GM18868 (cell line): Measurements from ENCODE around the gene TLE3.

ENCODE experiments used
- ATAC-seq: cut with Tn5 transposase; IDR thresholded peaks from one replicate; pipeline ENCODE4 v1.9.1; 2021; ENCODE audit warnings: mild to moderate bottlenecking, moderate library complexity; ENCODE audit not compliant: unreplicated experiment

The TLE3 gene

DNA sequence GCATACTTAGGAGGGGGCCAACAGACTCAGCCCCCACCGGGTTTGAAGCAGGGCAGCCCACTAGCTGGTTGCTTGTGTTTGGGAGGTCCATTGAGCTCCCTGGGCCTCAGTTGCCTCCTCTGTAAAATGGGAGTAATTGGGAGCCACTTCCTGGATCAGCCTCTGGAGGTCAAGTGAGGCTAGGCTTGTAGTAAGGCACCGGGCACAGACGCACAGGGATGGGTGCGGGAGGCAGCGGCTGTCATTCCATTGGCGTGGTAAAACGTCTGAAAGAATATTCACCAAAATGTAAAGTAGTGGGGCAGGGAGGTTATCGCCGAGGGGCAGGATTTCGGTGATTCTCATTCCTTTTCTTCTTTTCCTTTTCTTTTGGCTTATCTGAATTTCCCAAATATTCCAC is 64.6 kb downstream of the TLE3 start:
- no peak for ATAC-seq

DNA sequence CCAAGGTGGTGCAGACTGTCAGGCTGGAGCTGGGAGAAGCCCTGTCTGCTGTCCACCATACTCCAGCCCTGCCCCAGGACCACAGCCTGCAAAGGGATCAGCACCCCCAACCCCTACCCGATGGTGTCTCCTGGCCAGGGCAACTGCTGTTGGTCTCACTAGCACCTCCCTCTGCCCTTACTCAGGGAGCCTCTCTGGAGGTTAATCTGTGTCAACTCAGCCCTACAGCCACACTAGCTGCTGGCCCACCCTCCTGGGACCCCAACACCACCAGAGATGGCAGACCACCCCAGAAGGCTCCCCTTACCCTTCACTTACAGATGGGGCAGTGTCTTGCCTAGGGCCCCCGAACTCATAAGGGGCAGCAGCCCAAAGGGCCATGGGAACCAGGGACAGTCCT is 65.2 kb downstream of the TLE3 start:
- no peak for ATAC-seq

DNA sequence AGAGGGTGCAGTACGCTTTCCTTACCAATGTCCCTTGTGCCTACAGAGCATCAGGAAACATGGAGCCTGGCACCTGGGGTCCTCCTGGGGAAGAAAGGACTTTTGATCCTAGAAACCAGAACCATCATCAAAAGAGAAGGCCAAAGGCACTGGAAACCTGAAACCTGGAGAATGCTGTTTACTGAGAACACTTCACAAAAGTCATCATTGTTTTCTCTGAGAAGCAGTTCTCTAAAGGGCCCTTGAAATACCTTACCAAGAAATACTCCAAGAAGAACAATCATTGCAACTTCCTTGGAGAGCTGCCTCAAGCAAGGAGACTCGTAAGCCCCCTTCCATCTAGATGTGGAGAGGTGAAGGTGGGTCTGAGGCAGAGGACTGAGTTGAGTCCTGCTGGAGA is 66.0 kb downstream of the TLE3 start:
- ATAC-seq, result no peak

DNA sequence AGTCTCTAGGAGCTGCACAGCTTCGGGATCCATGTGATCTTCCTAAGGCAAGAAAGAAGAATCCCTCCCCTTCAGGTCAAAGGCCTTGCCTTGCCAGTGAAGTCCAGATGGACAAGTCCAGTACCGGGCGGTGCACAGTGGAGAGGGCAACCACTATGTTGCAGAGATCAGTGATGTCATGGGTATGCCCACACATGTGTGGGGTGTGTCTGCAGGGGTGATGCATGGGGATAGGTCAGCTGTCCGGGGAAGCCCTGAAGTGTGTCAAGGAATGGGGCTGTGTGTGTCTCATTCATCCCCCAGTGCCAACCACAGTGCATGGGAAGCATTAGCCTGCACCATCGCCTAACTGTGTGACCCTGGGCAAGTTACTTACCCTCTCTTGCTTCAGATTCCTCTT is 66.5 kb downstream of the TLE3 start:
- no peak for ATAC-seq

DNA sequence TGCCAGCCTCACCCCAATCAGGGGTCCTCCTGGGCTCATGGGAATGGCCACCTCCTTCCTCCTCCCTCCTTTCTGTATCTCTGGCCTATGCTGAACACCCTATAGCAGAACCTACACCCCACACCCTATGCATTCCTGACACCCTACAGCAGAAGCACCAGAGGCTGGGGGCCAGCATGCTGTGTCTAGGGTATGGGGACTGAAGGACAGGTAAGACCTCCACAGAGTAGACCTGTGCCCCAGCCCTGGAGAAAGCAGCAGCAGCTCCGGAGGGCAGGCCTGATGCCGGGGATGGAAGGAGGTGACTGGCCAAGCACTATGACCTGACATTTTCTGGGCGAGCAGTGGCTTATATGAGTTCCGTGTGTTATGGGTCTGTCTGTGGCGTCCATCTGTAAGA is 66.9 kb downstream of the TLE3 start:
- ATAC-seq, result no peak

DNA sequence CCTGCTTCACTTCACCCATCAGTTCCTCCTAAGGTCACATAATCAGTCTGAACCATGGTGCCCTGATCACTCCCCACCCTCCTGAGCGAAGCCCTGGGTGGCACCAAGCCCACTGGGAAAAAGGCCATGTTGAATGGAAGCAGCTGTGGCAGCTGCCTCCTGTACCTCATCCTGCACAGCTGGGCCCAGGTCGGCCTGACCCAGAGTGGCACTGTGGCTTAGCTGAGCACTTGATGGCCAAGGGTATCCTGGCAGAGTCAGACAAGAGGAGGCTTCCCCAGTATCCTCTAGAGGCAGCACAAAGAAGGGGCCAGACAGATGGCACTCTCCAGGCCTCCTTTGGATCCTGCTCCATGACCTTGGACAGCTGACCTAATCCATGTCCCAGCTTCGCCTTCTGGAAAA is 68.4 kb downstream of the TLE3 start:
- ATAC-seq, result no peak

DNA sequence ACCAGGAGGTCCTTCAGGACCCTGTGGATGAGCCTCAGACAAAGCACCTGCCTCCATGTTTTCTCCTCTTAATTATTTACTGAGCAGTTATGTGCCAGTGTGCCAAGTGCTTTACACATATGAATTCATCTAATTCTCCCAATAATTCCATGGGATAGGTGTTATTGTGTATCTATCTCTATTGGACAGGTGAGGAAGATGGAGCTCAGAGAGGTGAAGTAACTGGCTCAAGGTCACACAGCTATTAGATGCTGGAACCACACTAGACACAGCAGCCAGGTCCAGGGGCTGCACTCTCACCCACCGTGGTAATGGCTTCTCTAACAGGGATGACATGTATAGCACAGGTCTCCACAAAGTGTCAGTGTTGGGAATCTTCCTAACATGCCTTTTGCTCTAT is 70.2 kb downstream of the TLE3 start:
- ATAC-seq, result no peak

DNA sequence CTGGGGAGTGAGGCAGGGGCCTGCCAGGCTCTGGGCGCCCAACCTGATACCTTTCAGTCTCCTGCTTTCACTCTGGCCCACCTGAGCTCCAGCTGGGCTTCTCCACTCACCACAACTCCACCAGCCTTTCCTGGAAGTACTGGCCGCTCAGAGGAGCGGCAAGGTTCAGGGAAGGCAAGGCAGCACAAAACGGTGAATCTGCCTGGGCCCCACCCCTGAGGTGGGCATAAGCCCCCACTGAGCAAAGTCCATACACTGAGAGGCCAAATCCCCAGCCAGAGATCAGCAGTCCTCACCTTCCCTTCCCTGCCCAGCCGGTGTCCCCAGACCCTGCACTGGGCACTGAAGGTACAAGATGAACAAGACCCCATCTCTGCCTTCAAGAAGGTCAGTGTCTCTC is 70.7 kb downstream of the TLE3 start:
- no peak for ATAC-seq

DNA sequence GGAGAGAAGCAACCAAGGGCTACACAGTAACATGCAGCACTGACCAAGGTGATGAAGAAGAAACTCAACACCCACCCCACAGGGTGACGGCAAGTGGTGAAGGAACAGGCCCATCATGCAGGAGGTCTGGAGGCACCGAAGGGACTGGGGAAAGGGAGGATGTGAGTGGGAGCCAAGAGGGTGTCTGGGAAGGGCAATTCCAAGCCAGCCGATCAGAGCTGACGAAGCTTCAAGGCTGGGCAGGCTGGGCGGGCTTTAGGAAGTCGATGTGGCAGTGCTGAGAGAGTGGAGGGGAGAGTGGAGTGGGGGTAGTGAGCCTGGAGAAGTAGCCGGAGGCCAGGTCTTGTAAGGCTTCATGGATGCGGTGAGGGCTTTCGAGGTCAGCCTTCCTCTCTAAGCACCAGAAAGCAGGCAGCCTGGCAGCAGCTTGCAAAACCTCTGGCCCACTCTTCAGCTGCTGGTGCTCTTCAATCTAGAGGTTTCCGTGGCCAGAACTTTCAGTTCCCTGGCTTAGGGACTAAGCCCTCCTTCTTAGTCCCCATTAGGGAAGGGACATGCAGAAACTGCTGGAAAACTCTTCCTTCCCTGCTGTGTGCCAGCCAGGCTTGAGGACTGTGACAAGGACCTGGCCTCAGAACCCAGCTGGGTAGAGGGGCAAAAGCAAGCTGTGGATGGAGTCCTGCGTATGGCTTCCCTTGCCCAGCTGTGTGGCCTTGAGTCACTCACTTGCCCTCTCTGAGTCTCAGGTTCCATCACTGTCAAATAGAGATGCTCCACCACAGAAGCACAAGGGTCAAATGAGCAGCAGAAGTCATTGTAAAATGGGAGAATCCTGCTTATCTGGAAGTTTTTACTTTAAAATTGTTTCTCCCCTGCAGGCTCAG is 72.1 kb downstream of the TLE3 start:
- ATAC-seq, result no peak

DNA sequence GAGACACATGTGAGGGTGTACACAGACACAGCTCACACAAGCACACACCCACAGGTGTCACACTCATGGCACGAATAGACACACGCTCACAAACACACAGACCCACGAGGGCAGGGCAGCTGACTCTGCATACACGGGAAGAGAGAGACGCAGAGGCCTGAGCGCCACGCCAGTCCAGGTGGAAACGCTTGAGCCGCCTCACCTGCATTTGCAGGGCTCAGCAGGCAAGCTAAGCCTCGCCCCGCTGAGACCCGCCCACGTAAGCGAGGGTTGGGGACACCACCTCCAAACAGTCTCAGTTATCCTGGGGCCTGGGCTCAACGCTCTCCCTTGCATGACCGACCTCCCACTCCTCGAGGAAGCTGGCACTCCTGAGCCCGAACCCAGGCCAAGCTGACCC is 73.2 kb downstream of the TLE3 start:
- ATAC-seq, result no peak

DNA sequence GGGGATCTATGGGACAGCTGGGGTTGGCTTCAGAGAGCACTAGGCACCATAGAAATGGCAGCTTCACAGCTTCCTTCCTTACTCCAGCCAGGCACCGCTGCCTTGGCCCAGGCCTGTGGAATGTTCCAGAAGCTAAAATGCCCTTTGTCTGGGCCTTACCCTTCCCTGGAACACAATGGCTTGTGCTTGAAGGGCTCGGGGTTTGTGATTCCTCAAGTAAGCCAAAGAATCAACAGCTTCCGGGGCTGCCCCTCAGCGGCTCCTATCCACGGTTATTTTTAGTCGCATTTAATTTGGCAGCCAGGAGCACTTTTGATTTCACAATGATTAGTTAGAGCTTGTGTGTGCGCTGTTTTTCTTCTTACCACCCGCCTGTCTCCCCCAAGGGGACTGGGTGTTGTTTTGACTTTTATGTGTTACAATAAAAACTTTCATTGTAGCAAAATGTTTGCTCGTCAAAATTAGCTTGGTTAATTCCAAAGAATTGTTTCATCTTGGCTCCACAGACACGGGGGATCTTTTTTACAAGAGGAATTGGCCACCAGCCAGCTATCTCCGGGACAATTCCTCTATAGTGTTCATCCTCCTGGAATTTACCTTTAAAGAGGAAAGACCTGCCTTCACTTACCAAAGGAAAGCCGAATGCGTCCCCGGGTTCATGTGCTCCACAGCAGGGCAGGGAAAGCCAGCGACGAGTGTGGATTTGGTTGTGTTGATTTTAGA is 73.8 kb downstream of the TLE3 start:
- no peak for ATAC-seq

DNA sequence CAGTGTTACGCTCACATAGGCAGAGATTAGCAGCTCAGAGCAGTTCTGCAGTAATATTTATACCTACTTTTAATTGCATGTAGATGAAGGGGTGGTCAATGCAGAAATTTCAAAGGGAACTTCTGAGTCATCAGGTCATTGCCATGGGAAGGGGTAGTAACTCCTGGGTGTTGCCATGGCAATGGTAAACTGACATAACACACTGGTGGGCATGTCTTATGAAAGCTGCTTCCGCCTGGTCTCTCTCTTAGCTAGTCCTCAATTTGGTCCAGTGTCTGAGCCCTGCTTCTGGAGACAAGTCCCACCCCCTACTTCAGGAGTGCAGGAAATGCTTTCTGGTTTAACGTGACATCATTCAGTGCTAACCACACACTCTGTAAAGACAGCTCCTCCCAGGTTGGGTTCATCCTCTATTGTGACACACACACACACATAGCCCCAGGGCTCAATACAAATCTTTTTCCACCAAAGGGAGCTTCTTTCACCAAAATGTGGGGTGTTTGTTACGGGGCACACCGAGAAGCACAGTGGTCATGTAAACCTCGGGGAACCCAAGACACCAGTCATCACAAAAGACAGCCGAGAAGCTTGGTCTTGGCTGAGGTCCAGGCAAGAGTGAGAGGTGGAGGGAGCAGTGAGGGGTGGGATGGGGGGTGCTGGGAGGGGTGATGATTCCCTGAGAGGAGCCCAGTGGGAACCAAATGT is 74.5 kb downstream of the TLE3 start:
- ATAC-seq, result peak; percentile 78

DNA sequence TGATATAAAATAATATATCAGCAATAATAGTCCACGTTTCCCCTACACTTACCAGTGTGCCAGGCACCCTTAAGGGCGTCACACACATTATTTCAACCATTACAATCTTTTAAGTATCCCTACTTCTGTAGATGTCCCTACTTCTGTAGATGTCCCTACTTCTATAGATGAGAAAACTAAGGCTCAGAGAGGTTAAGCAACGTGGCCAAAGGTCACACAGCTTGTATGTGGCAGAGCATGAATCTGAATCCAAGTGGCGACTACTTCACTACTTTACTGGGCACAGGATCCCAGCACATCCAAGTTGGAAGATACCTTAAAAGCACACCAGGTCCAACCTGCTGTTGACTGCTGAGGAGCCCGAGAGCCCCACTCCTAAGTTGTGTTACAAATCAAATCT is 77.5 kb downstream of the TLE3 start:
- no peak for ATAC-seq

DNA sequence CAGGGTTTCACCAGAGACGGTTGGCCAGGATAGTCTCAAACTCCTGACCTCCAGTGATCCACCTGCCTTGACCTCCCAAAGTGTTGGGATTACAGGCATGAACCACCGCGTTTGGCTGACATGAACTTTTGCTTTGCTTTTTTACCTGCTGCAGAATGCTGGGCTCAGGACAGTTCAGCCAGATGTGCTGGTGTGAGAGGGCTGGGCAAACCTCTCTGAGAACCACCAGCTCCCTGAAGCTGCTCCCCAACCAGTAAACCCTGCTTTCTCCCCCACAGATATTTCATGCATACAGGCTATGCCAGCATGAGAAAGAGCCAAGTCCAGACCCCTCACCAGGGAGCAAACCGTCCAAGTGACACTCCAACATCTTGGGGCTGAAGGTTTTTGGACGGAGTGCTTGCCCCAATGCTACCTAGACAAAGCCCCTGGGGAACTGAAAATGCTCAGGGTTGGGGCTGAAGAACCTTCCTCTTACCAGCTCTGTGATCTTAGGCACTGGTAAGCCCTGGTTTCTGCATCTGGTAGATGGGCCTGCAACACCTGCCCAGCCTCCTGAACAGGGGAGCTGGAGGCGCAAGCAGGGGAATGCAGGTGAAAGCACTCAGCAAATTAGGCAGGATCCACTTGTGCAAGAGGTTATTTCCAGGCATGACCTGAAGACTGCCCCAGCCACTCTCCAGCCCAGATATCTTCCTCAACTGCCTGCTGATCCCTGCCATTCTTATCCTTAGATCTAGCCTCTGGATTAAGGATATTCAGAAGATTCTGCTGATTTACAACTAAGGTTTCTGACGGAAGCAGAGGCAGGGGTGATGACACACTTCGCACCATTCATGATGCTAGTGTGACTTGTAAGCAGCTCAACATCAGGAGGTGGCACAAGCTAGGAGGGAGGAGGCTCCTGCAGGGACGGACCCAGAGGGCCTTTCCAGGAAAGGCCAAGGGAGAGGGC is 78.8 kb downstream of the TLE3 start:
- no peak for ATAC-seq

DNA sequence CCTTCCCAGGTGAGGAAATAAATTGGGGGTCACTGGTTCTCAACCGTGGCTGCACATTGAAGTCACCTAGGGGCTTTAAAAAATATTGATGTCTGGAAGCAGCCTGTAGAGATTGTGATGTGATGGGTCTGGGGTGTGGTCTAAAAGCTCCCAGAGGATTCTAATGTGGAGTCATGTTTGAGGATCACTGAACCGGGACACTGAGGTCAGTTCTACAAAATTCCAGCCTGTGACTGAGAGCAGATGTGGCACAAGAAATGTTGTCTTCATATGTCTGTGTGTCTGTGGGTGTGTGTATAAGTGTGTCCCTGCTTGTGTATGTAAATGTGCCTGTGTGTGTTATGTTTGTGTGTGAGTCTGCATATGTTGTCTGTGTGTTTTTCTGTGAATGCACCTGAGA is 79.9 kb downstream of the TLE3 start:
- no peak for ATAC-seq

DNA sequence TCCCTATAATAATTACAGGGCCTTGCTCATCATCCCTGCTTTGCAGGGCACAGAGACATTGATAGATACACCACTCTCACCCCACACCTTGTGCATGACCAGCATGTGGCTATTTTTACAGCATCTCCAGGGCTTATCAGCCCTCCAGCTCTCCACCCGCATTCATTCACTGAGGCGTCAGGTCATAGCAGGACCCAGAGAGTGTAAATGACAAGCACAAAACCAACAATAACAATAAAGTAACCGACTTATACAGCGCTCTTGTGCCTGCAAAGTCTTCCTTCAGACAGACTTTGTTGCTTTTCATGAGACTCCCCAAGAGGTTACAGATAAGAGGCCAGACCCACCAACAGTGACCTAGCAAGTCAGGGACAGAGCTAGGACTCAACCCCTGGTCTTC is 80.7 kb downstream of the TLE3 start:
- ATAC-seq, result no peak

DNA sequence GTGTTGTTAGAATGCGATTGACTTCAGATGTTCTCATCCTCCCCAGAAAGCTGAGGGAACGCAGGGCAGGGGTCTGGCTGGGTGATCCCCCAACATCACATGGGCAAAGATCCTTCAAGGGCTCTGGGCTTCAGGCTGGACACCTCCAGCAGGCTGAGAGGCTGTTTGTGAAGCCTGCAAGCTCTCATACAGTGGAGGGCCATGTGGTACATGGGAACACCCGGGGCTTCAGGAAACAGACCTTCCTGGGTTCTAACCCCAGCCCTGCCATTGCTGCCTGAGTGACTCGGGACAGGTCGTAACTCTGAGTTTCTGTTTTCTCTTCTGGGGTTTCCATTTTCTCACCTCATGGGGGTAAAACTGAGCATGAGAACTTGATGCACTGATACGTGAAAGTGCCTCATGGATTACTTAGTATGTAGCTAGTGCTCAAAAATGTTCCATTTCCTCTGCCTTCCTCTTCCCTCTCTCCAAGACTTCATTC is 81.2 kb downstream of the TLE3 start:
- peak; percentile 28 for ATAC-seq

DNA sequence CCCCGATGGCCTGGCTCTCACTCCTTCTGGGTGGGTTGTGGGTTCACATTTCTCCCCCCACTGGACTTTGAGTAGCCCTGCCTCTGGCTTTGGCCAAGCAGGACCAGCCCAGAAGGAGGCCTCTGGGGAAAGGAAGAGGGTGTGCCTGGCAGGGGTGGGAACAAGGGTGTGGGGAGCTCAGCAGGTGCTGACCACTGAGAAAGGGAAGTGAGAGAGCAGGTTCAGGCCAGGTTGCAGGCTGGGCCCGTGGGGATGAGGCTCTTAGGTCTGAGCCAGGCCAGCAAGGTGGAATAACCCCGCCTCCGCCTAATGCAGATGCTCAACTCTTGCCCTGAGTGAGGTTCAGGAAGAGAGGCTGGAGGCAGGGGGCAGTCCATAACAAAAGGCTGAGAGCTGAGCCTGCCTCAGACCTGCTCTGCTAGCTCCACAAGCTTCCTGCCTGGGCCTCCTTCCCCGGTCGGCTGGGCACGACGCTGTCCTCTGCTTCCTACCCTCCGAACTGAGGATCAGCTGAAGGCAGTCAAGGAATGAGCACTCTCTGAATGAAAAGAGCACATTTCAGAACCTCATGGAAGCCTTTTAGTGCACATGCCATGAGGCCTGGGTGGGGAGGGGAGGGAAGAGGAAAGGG is 82.7 kb downstream of the TLE3 start:
- ATAC-seq, result peak; percentile 77

DNA sequence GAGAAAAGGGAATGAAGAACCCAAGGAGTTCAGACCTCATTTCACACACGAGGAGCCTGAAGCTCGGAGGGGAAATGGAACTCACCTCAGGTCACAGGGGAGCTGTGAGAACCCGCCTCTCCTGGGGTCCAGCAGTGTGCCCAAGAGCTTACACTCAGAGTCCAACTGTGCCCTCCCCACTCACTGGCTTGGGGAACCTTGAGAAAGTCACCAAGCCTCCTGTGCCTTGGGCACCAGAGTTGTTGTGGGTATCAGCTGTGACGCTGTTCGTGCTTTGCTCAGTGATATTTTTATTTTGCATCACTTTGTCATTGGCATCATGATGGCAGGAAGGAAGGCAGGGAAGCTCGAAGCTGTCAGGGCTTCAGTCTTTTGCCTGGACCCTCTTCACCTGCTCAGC is 83.4 kb downstream of the TLE3 start:
- no peak for ATAC-seq
